MCF 10A (cell line): ENCODE measurements around the gene PTOV1. TPM values are rescaled to one million over a fixed set of nuclear protein-coding genes. Genes with fewer than 3 reads are reported as not detected.

Source experiments
- BruUV-seq: library from RNA; stranded (reverse); fragments of 400-500 nt; replicated peaks from 2 replicates; lab custom pipeline; 2021; lab: Mats Ljungman, UMichigan
- CTCF ChIA-PET: fragments of 300-600 bp; sonication (Branson Sonifier 250); formaldehyde crosslinking; extraction: SDS; loops from one replicate; lab custom pipeline; 2021; ENCODE audit warnings: antibody characterized with exemption, inconsistent platforms; lab: Yijun Ruan, JAX
- POLR2A ChIA-PET: fragments of 300-600, 350-650 bp; sonication (Branson Sonifier 250); formaldehyde crosslinking; extraction: SDS; loops from one replicate; lab custom pipeline; 2020; ENCODE audit warnings: antibody characterized with exemption, inconsistent platforms; lab: Yijun Ruan, JAX
- DNase-seq: peaks from one replicate; pipeline ENCODE4 v3.0.0-alpha.2; 2018; ENCODE audit not compliant: unreplicated experiment
- H3K27ac Mint-ChIP-seq: one replicate; pipeline ENCODE4 v1.8.0; 2022; ENCODE audit warnings: mild to moderate bottlenecking, low read depth, mixed read lengths; ENCODE audit not compliant: unreplicated experiment
- H3K27me3 Mint-ChIP-seq: one replicate; pipeline ENCODE4 v1.8.0; 2022; ENCODE audit warnings: mixed read lengths; ENCODE audit not compliant: insufficient read depth, unreplicated experiment
- H3K36me3 Mint-ChIP-seq: one replicate; pipeline ENCODE4 v1.8.0; 2022; ENCODE audit warnings: mild to moderate bottlenecking, moderate library complexity, mixed read lengths; ENCODE audit not compliant: insufficient read depth, unreplicated experiment
- H3K4me1 Mint-ChIP-seq: one replicate; pipeline ENCODE4 v1.8.0; 2022; ENCODE audit warnings: mixed read lengths; ENCODE audit not compliant: insufficient read depth, unreplicated experiment
- H3K4me3 Mint-ChIP-seq: one replicate; pipeline ENCODE4 v1.8.0; 2022; ENCODE audit warnings: mild to moderate bottlenecking, moderate library complexity, mixed read lengths; ENCODE audit not compliant: unreplicated experiment
- H3K9me3 Mint-ChIP-seq: one replicate; pipeline ENCODE4 v1.8.0; 2022; ENCODE audit warnings: mixed read lengths; ENCODE audit not compliant: unreplicated experiment
- intact Hi-C: fragments of 100-400 bp; cut with micrococcal nuclease; formaldehyde crosslinking; loops from 2 replicates; pipeline ENCODE4 v1.14.1; 2022
- total RNA-seq: library from RNA; stranded (reverse); gene quantifications from 2 replicates; pipeline ENCODE4 v1.2.3, GENCODE V29; 2022
- TF ChIP-seq, protein P1 (sequence below): fragments of 200-600 bp; IDR thresholded peaks from one replicate; pipeline ENCODE4 v1.8.0; 2022; ENCODE audit warnings: antibody characterized with exemption, mild to moderate bottlenecking; ENCODE audit not compliant: unreplicated experiment

The PTOV1 gene
- total RNA-seq, 1 experiment from 2014 or later = 78.8 TPM

DNA sequence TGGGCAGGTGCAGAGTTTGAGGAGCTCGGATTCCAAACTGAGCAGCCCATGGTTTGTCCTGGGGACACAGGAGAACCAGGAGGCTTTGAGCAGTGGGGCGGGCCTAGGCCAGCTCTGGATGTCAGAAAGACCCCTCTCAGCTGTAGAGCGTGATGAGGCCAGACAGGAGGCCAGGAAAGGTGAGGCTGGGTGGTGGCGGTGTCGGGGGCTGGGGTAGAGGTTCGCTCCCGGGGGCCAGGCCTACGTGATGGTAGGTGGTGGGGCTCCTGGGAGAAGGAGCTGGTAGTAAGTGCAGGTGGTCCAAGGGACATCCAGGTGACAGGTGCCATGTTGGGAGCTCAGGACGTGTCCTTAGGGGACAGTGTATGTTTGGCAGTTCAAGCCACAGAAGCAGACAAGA lies 13.5 kb upstream of the PTOV1 start:
- no peaks in the 10 kb centered on the region for H3K27me3 Mint-ChIP-seq
- peaks cover 4% of the 10 kb centered on the region for H3K4me1 Mint-ChIP-seq
- H3K9me3 Mint-ChIP-seq = no peaks in the 10 kb centered on the region
- H3K4me3 Mint-ChIP-seq = no peak overlapping the region
- no peak for DNase-seq
- intact Hi-C loops = no loop called here
- no TSS peak for BruUV-seq
- H3K36me3 Mint-ChIP-seq = peaks cover 71% of the 10 kb centered on the region
- ChIA-PET CTCF (no interaction called here), POLR2A (interaction anchor here (0.9 to 1.8 kb wide), 3 partner anchors 11 to 24 kb away, joined by 4 to 5 read pairs (median 5); partner anchors contain the start of gene FUZ)
- TF ChIP-seq, protein P1, sequence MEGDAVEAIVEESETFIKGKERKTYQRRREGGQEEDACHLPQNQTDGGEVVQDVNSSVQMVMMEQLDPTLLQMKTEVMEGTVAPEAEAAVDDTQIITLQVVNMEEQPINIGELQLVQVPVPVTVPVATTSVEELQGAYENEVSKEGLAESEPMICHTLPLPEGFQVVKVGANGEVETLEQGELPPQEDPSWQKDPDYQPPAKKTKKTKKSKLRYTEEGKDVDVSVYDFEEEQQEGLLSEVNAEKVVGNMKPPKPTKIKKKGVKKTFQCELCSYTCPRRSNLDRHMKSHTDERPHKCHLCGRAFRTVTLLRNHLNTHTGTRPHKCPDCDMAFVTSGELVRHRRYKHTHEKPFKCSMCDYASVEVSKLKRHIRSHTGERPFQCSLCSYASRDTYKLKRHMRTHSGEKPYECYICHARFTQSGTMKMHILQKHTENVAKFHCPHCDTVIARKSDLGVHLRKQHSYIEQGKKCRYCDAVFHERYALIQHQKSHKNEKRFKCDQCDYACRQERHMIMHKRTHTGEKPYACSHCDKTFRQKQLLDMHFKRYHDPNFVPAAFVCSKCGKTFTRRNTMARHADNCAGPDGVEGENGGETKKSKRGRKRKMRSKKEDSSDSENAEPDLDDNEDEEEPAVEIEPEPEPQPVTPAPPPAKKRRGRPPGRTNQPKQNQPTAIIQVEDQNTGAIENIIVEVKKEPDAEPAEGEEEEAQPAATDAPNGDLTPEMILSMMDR = no peak
- H3K27ac Mint-ChIP-seq = no peak overlapping the region

- H3K4me3 Mint-ChIP-seq = no peak overlapping the region
- TF ChIP-seq, protein P1 = no peak
- BruUV-seq = TSS peak; percentile 27
- CTCF ChIA-PET = no interaction called here
- intact Hi-C loops = no loop called here
- H3K27ac Mint-ChIP-seq = no peak overlapping the region
- peaks cover 4% of the 10 kb centered on the region for H3K4me1 Mint-ChIP-seq
- peaks cover 57% of the 10 kb centered on the region for H3K36me3 Mint-ChIP-seq
- H3K9me3 Mint-ChIP-seq = no peaks in the 10 kb centered on the region
- H3K27me3 Mint-ChIP-seq = no peaks in the 10 kb centered on the region
- POLR2A ChIA-PET = interaction anchor here (0.7 to 1.5 kb wide), 3 partner anchors 9 to 545 kb away, joined by 3 to 6 read pairs (median 4); no protein-coding TSS in a partner anchor
- DNase-seq = no peak
Measured at GRCh38 chr19:49838885-49839588, 11.9 kb upstream of the PTOV1 start.

DNA sequence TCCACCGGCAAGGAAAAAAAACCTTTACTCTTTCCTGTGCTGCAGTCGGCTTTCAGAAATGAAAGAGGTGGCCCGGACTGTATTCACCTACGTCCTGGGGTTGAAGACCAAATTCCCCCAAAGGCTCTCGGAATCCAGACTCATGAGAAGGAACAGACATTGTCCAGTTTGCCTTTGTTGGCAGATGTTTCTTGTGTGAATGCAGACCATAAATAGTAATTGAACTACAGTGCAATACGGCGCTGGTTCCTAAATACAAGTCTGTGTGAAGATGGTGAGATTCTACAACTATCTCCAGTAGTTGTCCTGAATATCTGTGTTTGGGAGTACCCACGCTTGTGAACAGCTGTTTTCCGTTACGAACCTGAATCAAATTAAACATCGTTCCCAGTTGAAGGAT lies 11.2 kb upstream of the PTOV1 start:
- BruUV-seq = no TSS peak
- Mint-ChIP-seq H3K9me3 (no peaks in the 10 kb centered on the region), H3K4me1 (peaks cover 4% of the 10 kb centered on the region), H3K27me3 (no peaks in the 10 kb centered on the region), H3K4me3 (no peak overlapping the region), H3K27ac (no peak overlapping the region), H3K36me3 (peaks cover 55% of the 10 kb centered on the region)
- TF ChIP-seq, protein P1 = no peak
- intact Hi-C loops = no loop called here
- CTCF ChIA-PET = no interaction called here
- POLR2A ChIA-PET = interaction anchor here (0.7 to 1.5 kb wide), 2 partner anchors 8 to 544 kb away, joined by 3 to 6 read pairs; no protein-coding TSS in a partner anchor
- no peak for DNase-seq

- DNase-seq = no peak
- H3K4me3 Mint-ChIP-seq = no peak overlapping the region
- H3K4me1 Mint-ChIP-seq = peaks cover 4% of the 10 kb centered on the region
- peaks cover 49% of the 10 kb centered on the region for H3K36me3 Mint-ChIP-seq
- ChIA-PET CTCF (no interaction called here), POLR2A (no interaction called here)
- peak overlapping the region; percentile 57 for H3K27ac Mint-ChIP-seq
- H3K27me3 Mint-ChIP-seq = no peaks in the 10 kb centered on the region
- TF ChIP-seq, protein P1 = no peak
- H3K9me3 Mint-ChIP-seq = no peaks in the 10 kb centered on the region
- intact Hi-C loops = no loop called here
- no TSS peak for BruUV-seq
Measured at GRCh38 chr19:49840321-49840720, 10.6 kb upstream of the PTOV1 start.
